Keratinocyte (primary cell): ENCODE results near the gene PRKAG2. TPM values are rescaled to one million over a fixed set of nuclear protein-coding genes. Genes with fewer than 3 reads are reported as not detected.

Source experiments
- DNase-seq: peaks from one replicate; pipeline ENCODE4 v3.0.0-alpha.2; 2011; ENCODE audit warnings: low read depth, missing footprints, low spot score
- FAIRE-seq: peaks from 2 replicates; lab custom pipeline; 2011; peaks lifted over from hg19 to GRCh38; lab: Jason Lieb, UNC
- H2AFZ ChIP-seq: 2 replicates; pipeline ENCODE4 v1.6.0; 2012; ENCODE audit warnings: low read length, control low read depth, inconsistent platforms; ENCODE audit not compliant: control insufficient read depth
- H3K27ac ChIP-seq: 2 replicates; pipeline ENCODE4 v1.5.1; 2011; ENCODE audit warnings: low read length; ENCODE audit not compliant: control insufficient read depth, insufficient read depth
- H3K27me3 ChIP-seq: 3 replicates; pipeline ENCODE4 v1.6.0; 2011; ENCODE audit warnings: low read length; ENCODE audit not compliant: control insufficient read depth, insufficient read depth; ENCODE audit errors: extremely low read depth
- H3K36me3 ChIP-seq, 2 experiments: 2 replicates in 1 of 2; 3 replicates in 1 of 2; pipeline ENCODE4 v1.5.1; 2011; ENCODE audit warnings: low read length in 2 of 2, mild to moderate bottlenecking in 1 of 2; ENCODE audit not compliant: control insufficient read depth in 2 of 2, insufficient read depth in 2 of 2; ENCODE audit errors: extremely low read depth in 1 of 2
- H3K4me1 ChIP-seq: 3 replicates; pipeline ENCODE4 v1.5.1; 2011; ENCODE audit warnings: low read length; ENCODE audit not compliant: control insufficient read depth, insufficient read depth; ENCODE audit errors: extremely low read depth
- H3K4me2 ChIP-seq: 3 replicates; pipeline ENCODE4 v1.6.0; 2011; ENCODE audit warnings: low read depth, low read length; ENCODE audit not compliant: control insufficient read depth, insufficient read depth; ENCODE audit errors: extremely low read depth
- H3K4me3 ChIP-seq, 3 experiments: fragments of 200-600 bp in 1 of 3; sonication (generic) in 1 of 3; 2 replicates in 2 of 3; 3 replicates in 1 of 3; pipeline ENCODE4 v1.5.1; 2011 to 2016; ENCODE audit warnings: low read length in 3 of 3, mild to moderate bottlenecking in 3 of 3, control low read depth in 2 of 3, inconsistent platforms in 1 of 3, low read depth in 1 of 3, mixed read lengths in 1 of 3, mixed run types in 1 of 3, moderate library complexity in 1 of 3; ENCODE audit not compliant: control insufficient read depth in 2 of 3, insufficient read depth in 2 of 3; ENCODE audit errors: extremely low read depth in 1 of 3
- H3K79me2 ChIP-seq: 2 replicates; pipeline ENCODE4 v1.6.0; 2012; ENCODE audit warnings: low read length; ENCODE audit not compliant: control insufficient read depth, insufficient read depth
- H3K9ac ChIP-seq: 3 replicates; pipeline ENCODE4 v1.6.0; 2011; ENCODE audit warnings: low read length; ENCODE audit not compliant: control insufficient read depth, insufficient read depth; ENCODE audit errors: extremely low read depth
- H3K9me1 ChIP-seq: 3 replicates; pipeline ENCODE4 v1.6.0; 2011; ENCODE audit warnings: low read length; ENCODE audit not compliant: control insufficient read depth, insufficient read depth; ENCODE audit errors: extremely low read depth
- H3K9me3 ChIP-seq: 2 replicates; pipeline ENCODE4 v1.5.1; 2012; ENCODE audit warnings: low read depth, low read length; ENCODE audit not compliant: control insufficient read depth
- H4K20me1 ChIP-seq: 3 replicates; pipeline ENCODE4 v1.6.0; 2011; ENCODE audit warnings: low read length; ENCODE audit not compliant: control insufficient read depth, insufficient read depth; ENCODE audit errors: extremely low read depth
- CTCF ChIP-seq, 3 experiments: IDR thresholded peaks in 1 of 3; conservative IDR thresholded peaks in 1 of 3; optimal IDR thresholded peaks in 1 of 3; 2 replicates in 2 of 3; 3 replicates in 1 of 3; pipeline versions ENCODE3 to v1.5.1; 2011; ENCODE audit warnings: low read length in 3 of 3, mild to moderate bottlenecking in 3 of 3, moderate library complexity in 2 of 3, control low read depth in 1 of 3, inconsistent platforms in 1 of 3; ENCODE audit not compliant: insufficient read depth in 2 of 3; ENCODE audit errors: extremely low read depth in 1 of 3
- EZH2 ChIP-seq: IDR thresholded peaks from one replicate; pipeline ENCODE4 v1.6.1; 2012; ENCODE audit warnings: inconsistent platforms, mild to moderate bottlenecking, low read length, moderate library complexity
- dilution Hi-C: fragments of 300-500 bp; cut with MboI; formaldehyde crosslinking; loops from one replicate; pipeline ENCODE4 v1.7.0; 2020; ENCODE audit warnings: low sequenced_read_pairs; ENCODE audit not compliant: extremely low pct_ligation_motif_present
- polyA plus RNA-seq, 5 experiments: library from polyadenylated mRNA; depleted of rRNA in 3 of 5; stranded (reverse) in 3 of 5; stranded (forward) in 1 of 5; unstranded in 1 of 5; fragments of >200 nt; gene quantifications; 1 replicate in 1 of 5; 2 replicates in 3 of 5; 3 replicates in 1 of 5; pipeline versions ENCODE4 v1.2.1 to v1.2.3, GENCODE V29; 2011 to 2012; ENCODE audit warnings: missing spikeins in 2 of 5, low read depth in 1 of 5, low replicate concordance in 1 of 5

PRKAG2 gene
- polyA plus RNA-seq, 1 donor (not counting 4 experiments of a cell fraction or from before 2014, with no cell fraction given) = 39.5 TPM

GRCh38 chr7:151549644-151550043 is 327.3 kb downstream of the PRKAG2 start:
- Histone ChIP-seq H3K36me3 (no peaks in the 10 kb centered on the region), H3K9ac (no peak overlapping the region), H2AFZ (no peak overlapping the region), H3K79me2 (no peaks in the 10 kb centered on the region), H3K4me3 (no peak overlapping the region), H3K9me1 (peaks cover 6% of the 10 kb centered on the region), H3K27me3 (no peaks in the 10 kb centered on the region), H3K9me3 (no peaks in the 10 kb centered on the region), H3K4me1 (peaks cover 19% of the 10 kb centered on the region), H4K20me1 (no peaks in the 10 kb centered on the region), H3K27ac (no peak overlapping the region), H3K4me2 (no peak overlapping the region)
- FAIRE-seq = no peak
- TF ChIP-seq EZH2 (no peak), CTCF (optimal IDR thresholded peaks at IDR 0.05 in 1 of 3, IDR thresholded peaks at IDR 0.05 in 1 of 3, conservative IDR thresholded peaks at IDR 0.05 in 1 of 3; ENCODE audit: extremely low read depth in 1 of 3, insufficient read depth in 2 of 3, low read length in 3 of 3) (no peak)
- no peak for DNase-seq
- dilution Hi-C loops = no loop called here

GRCh38 chr7:151549083-151549482 is 327.8 kb downstream of the PRKAG2 start:
- Histone ChIP-seq H3K4me2 (no peak overlapping the region), H3K9ac (no peak overlapping the region), H3K4me3 (no peak overlapping the region), H3K27me3 (no peaks in the 10 kb centered on the region), H3K36me3 (no peaks in the 10 kb centered on the region), H3K4me1 (peaks cover 19% of the 10 kb centered on the region), H3K9me3 (no peaks in the 10 kb centered on the region), H2AFZ (no peak overlapping the region), H3K27ac (no peak overlapping the region), H3K9me1 (peaks cover 6% of the 10 kb centered on the region), H3K79me2 (no peaks in the 10 kb centered on the region), H4K20me1 (no peaks in the 10 kb centered on the region)
- DNase-seq = no peak
- no peak for FAIRE-seq
- dilution Hi-C loops = no loop called here
- TF ChIP-seq EZH2 = no peak
- TF ChIP-seq CTCF (optimal IDR thresholded peaks at IDR 0.05 in 1 of 3, IDR thresholded peaks at IDR 0.05 in 1 of 3, conservative IDR thresholded peaks at IDR 0.05 in 1 of 3; ENCODE audit: extremely low read depth in 1 of 3, insufficient read depth in 2 of 3, low read length in 3 of 3) = no peak
